Measurements from ENCODE around the gene KCNH5.

The KCNH5 gene

GRCh38 chr14:62673014-62673755 is 372.1 kb downstream of the KCNH5 start:
- DNase-seq (ENCODE audit: low read depth in 2 of 2), result no peak

- DNase-seq (ENCODE audit: low read depth in 2 of 2), result no peak
Measured at GRCh38 chr14:62670526-62670925, 374.7 kb downstream of the KCNH5 start.

- no peak for DNase-seq (ENCODE audit: low read depth in 2 of 2)
Measured at GRCh38 chr14:62667421-62667914, 377.8 kb downstream of the KCNH5 start.

GRCh38 chr14:62665286-62665685 is 380.0 kb downstream of the KCNH5 start:
- DNase-seq (ENCODE audit: low read depth in 2 of 2), result no peak

- no peak for DNase-seq (ENCODE audit: low read depth in 2 of 2)
Measured at GRCh38 chr14:62663456-62663821, 381.8 kb downstream of the KCNH5 start.

GRCh38 chr14:62662811-62663455 is 382.3 kb downstream of the KCNH5 start:
- DNase-seq (ENCODE audit: low read depth in 2 of 2), result no peak

GRCh38 chr14:62661818-62662217 is 383.4 kb downstream of the KCNH5 start:
- no peak for DNase-seq (ENCODE audit: low read depth in 2 of 2)

- DNase-seq (ENCODE audit: low read depth in 2 of 2), result no peak
Measured at GRCh38 chr14:62658631-62659030, 386.6 kb downstream of the KCNH5 start.

- no peak for DNase-seq (ENCODE audit: low read depth in 2 of 2)
Measured at GRCh38 chr14:62657376-62657775, 387.9 kb downstream of the KCNH5 start.

- DNase-seq (ENCODE audit: low read depth in 2 of 2), result no peak
Measured at GRCh38 chr14:62655166-62655565, 390.1 kb downstream of the KCNH5 start.

- no peak for DNase-seq (ENCODE audit: low read depth in 2 of 2)
Measured at GRCh38 chr14:62654641-62655040, 390.6 kb downstream of the KCNH5 start.

Measured in stimulated activated CD8-positive, alpha-beta memory T cell treated with anti-CD3 and anti-CD28 coated beads, Interleukin-7, amount 100 ng/mL, for 1 hour (primary cell).